IPS-18c (cell line): ENCODE data around the gene SCN7A.
"Not testable (repeated sequence)": the region's sequence is repeated elsewhere in the genome, so short reads cannot be mapped to it uniquely, and the experiment has no call there.

Source experiments
- H3K4me3 ChIP-seq: 2 replicates; pipeline ENCODE4 v1.7.0; 2013; ENCODE audit warnings: low read depth, mild to moderate bottlenecking, low read length, moderate library complexity; ENCODE audit not compliant: insufficient read depth
- H3K9me3 ChIP-seq: one replicate; pipeline ENCODE4 v1.6.1; 2013; ENCODE audit warnings: mild to moderate bottlenecking, low read length, moderate library complexity; ENCODE audit not compliant: control insufficient read depth, insufficient read depth

Gene SCN7A

DNA sequence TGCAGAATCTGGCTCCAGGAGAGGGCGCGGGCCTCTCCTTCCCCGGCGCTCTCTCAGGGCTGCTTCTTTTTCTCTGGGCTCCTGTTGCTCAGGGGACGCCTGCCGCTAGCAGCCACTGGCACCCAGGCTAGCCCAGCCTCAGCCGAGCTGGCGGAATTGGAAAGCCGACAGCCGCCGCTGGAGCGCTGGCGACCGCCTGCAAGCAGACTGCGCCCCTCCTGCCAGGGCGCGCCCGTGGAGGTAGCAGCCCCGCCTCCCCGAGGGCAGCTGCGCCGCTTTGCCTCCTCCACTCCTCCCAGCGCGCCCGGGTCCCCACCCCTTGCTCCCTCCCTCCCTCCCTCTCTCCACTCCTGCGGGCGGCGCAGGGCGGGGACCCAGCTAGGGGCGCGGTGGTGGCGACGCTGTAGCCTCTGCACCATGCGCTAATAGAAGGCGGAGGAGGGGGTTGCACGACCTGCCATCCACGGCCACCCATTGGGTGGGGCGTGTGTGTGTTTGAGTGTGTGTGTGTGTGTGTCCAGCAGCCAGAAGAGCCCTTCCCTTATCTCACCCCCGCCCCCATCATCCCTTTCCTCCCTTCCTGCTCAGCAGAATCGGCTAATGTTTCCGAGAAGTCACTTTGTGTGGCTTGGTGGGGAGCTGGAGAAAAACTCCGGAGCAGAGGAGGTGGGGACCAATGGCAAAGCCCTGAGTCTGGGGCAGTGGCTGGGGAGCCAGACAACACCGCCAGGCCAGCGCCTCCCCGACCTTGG lies 118.1 kb downstream of the SCN7A start, which contains the start of gene SCN9A:
Gene SCN9A, minus strand, starts transcription at position 209 of the 752 bp plus-strand sequence. CDS start 64,188 bp downstream, outside the sequence.
- H3K9me3 ChIP-seq = no peaks in the 10 kb centered on the region
- H3K4me3 ChIP-seq = peak within 1 kb of the TSS; percentile 60

DNA sequence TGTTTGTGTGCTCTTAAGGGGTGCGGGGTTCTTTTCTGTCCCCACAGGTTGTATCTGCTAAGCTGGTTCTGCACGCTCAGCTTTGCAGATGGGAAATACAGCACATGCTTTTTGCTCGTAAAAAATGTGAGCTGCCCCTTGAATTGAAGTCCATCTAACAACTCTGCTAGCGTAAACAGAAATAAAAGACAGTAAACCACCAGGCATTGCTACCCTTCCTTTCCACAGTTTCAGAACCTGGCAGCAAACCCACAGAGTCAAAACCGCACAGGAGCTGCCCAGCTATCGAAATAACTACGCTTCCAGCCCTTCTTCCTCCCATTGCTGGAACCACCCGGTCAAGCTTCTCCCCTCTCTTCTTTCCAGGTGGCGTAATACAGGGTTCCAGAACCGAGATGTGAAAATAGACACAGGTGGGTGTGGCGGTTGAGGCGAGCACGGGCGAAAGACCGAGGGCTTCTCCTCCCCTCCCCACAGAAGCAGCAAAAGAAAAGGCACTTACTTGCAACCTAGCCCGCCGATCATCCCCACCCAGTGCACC lies 118.8 kb downstream of the SCN7A start:
- H3K4me3 ChIP-seq = peak overlapping the region; percentile 60
- H3K9me3 ChIP-seq = no peaks in the 10 kb centered on the region

DNA sequence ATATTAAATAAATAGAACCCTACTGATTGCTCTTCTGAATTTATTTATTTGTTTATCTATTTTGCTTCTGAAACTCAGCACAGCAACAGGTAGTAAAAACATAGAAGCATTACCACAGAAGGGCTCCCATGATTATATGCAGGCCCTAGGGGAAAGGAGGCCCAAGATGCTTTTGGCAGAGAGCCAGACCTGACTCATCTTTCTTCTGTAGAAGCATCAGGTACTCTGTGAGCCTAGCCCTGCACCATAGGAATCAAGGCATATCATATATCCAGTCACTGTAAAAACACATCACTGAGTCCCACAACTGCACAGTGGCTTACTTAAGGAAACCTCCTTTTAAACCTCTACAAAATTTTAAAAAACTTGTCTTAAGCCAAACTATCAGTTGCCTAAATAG lies 120.1 kb downstream of the SCN7A start:
- Histone ChIP-seq H3K4me3 (no peak overlapping the region), H3K9me3 (no peaks in the 10 kb centered on the region)

DNA sequence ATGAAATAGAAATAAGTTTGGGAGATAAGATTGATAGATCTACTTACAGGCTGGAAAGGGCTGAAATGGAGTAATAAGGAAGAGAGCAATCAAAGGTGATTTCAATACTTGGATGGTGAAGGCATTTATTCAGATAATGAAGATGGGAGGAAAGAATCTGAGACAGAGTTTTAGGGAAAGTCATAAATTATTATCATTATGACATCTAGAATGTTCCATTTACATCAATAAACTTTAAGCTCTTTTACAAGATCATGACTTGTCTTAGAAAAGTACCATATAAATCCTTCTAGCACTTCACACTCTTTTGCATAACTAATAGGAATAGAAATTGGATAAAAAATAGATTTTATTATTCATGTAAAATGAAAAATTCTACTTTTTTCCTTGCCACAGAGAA lies 120.5 kb downstream of the SCN7A start:
- H3K4me3 ChIP-seq = no peak overlapping the region
- no peaks in the 10 kb centered on the region for H3K9me3 ChIP-seq

DNA sequence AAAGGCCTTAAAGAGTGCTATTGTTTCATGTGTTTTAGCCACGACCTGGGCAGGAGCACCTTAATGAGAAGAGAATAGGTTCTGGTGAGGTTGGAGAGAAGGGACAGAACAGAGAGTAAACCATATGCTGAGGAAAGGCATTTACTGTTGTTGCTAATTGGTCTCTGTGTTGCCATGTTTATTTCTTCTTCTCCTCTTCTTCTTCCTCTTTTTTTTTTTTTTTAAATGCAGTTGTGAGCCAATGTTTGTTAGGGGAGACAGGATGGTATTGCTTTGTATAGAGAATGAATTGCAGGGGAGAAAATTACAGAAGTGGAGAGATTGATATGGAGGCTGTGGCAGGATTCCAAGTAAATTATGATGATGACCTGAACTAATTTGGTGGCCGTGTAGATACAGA lies 120.9 kb downstream of the SCN7A start:
- Histone ChIP-seq H3K4me3 (no peak overlapping the region), H3K9me3 (no peaks in the 10 kb centered on the region)

DNA sequence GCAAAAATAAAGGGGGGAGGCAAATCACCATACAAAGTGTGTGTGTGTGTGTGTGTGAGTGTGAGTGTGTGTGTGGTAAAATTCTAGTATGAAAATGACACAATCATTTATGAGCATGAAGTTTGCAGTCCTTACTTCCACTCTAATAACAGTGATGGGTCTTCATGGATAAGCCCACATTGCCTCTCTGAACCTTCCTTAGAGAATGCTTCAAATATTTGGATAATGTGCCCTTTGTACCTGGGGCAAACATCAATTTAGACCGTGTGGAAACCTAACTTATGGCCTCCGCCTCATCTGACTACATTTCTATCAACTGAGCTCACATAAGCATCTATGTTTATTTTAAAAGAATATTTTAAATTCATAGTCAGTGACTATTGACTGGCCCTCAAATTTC lies 122.0 kb downstream of the SCN7A start:
- Histone ChIP-seq H3K4me3 (no peak overlapping the region), H3K9me3 (no peaks in the 10 kb centered on the region)

DNA sequence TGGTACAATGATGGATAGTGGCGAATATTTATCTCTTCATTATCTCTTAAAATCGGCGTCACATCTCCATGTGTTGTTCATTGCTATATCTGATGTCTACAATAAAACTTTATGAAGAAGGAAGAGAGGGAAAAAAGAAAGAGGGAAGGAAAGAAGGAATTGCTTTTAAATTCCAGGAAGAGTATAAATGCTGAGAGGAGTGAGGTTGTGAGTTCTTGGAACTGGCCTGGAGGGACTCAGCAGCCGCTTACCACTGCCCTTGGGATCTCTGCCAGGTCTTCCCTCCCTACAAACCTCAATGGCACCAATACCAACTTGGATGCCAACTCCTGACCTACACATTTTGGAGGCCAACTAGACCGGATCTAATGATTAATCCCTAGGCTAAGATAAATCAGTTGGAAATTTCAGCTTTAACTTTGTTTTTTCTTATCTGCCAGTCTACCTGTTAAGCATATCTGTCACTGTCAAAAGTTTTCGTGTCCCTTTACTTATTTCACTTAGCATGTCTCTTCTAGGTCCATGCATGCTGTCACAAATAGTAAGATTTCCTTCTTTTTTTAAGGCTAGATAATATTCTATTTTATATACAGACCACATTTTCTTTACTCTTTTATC lies 128.1 kb downstream of the SCN7A start:
- Histone ChIP-seq H3K4me3 (no peak overlapping the region), H3K9me3 (no peaks in the 10 kb centered on the region)

DNA sequence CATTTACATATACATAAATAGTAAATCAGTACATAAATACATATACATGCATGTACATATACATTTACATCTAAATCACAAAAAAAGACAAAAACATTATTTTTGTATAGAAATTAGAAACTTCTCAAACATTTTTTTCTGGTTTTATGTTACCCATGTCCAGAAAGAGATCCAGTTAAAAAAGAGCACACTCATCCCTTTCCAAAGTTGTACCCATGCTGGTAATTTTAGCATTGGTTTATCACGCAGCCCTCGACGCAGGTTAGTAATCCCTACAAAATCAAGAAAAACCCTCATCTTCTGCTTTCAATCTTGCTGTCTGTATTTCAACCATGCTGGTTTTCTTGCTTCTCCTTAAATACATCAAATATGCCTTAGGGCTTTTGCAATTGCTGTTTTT lies 128.8 kb downstream of the SCN7A start:
- Histone ChIP-seq H3K9me3 (no peaks in the 10 kb centered on the region), H3K4me3 (no peak overlapping the region)

DNA sequence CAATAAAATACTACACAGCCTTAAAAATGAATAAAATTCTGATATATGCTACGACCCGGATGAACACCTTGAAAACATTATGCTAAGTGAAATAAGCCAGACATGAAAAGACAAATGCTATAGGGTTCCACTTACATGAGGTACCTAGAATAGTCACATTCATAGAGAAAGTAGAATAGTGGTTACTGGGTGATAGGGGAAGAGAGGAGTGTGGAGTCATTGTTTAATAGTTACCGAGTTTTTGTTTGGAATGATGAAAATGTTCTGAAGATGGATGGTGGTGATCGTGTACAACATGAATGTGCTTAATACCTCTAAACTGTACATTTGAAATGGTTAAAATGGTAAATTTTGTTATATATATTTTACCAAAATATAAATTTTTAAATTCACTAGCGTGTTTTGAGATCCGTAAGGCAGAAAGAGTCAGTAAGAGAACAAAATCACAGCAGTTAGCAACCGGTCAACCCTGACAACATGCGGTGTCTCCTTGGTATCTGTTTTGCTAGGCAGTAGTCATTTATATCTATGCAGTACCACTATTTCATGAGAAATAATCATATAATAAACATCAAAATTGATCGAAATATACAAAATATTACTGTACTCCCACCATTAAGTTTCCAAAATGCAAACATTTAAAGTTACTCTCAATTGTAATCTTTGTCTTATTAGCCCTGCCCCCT lies 129.4 kb downstream of the SCN7A start:
- H3K9me3 ChIP-seq = no peaks in the 10 kb centered on the region
- no peak overlapping the region for H3K4me3 ChIP-seq

DNA sequence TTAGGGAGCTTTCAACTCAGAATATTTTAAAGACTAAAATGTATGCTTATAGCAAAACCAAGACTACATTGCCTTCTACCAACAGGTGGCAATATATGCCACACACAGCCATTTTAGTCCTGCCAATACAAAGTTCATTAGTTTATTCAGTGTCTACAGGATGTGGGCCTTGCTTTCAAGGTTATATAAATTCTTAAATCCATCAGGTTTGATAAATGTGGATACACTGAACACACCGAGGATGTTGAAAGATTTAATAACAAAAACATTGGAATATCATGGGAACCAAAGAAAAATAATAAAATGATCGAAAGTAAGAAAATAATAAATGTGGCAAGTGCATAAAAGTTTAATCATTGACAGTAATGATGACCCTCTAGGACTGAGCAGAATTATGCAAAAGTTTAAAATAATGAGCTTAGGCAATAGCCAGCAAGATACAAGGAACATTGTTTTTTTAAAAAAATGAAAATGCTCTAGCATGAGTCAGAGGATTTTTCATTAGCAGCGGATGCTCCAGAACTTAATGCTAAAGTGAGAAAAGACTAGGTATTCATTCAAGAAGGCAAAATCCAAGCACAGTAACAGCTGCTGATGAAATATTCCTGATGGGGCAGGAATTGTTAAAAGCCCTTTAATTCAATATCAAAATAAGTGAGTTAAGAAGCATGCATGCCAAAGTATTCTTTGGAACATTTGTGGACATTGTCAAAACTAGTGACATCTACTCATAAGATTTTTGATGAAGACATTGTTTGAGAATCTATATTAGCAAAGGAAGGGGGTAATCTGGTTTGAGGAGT lies 132.5 kb downstream of the SCN7A start:
- no peak overlapping the region for H3K4me3 ChIP-seq
- no peaks in the 10 kb centered on the region for H3K9me3 ChIP-seq

DNA sequence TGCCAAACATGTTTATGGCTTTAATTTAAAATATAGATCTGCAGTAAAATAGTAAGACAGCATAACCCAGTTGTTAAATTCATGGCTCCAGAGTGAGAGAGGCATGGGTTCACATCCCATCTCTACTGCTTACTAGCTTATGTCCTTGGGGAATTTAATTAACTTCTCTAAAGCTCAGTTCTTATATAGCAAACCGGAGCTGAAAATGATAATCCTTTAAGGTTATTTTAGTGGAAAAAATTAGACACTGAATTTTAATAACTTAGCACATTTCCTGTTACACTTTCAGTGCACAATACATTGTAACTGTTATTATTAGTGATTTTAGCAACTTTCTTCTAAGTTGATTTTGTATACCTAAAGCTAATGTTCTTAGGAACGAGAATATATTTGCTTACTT lies 133.1 kb downstream of the SCN7A start:
- H3K9me3 ChIP-seq = no peaks in the 10 kb centered on the region
- no peak overlapping the region for H3K4me3 ChIP-seq

DNA sequence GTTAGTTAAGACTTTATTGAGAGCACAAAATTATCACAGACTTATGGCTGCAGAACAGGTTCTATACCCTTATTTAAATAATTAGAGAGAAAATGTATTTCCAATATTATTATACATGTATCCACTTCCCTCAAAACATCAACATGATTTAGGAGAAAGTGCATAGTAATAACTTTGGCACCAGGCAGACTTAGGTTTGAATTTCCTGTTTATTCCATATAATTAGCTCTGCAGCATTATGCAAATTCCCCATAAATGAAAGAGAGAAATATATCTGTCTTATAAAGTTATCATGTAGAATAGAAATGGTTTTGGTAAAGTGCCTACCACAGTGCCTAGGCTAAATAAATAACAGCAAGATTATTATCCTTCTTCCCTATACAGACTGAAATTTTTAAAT lies 133.6 kb downstream of the SCN7A start:
- no peaks in the 10 kb centered on the region for H3K9me3 ChIP-seq
- no peak overlapping the region for H3K4me3 ChIP-seq

DNA sequence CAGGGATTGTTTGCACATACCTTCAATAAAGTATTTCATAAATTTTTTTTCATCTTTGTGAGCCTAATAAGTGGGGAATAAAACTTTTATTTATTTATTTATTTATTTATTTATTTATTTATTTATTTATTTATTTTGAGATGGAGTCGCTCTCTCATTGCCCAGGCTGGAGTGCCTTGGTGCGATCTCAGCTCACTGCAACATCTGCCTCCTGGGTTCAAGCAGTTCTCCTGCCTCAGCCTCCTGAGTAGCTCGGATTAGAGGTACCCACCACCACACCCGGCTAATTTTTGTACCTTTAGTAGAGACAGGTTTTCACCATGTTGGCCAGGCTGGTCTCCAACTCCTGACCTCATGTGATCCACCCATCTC lies 136.1 kb downstream of the SCN7A start:
- not testable (repeated sequence) for H3K9me3 ChIP-seq, H3K4me3 ChIP-seq

DNA sequence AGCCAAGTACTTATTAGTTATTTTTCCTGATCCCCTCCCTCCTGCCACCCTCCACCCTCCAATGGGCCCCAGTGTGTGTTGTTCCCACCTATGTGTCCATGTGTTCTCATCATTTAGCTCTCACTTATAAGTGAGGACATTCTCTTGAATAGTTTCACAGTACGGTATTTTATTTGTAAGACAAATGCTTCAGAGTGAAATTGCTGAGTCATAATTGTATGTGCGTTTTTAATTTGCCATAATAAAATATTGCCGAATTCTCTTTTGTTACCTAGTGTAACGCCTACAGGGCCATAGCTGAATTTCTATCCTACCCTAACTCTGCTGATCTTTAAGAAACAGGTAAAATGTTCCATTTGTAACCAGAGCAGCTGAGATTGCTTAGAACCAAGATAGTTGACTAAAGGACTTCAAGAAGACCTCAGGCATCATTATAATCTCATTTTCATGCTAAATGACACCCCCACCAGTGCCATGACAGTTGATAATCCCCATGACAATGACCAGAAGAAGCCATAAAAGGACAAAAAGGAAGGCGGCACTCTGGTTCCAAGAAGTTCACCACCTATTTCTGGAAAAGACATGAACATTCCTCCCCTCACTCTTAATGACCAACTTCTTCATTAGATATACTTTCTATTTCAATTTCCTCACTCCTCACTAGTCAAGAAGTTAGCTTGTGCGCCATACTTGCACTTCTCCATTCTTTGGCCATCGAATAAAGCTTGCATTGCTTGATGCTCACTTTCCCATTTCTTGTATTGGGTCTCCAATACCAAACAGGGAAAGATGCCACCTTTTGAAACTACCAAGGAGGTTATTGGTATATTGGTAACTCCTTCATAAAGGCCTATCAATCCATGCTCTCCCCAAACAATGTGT lies 136.7 kb downstream of the SCN7A start:
- Histone ChIP-seq H3K9me3 (no peaks in the 10 kb centered on the region), H3K4me3 (no peak overlapping the region)
